ENCODE data around the gene HES5.

Gene HES5

GRCh38 chr1:2508751-2509150 lies 21.3 kb downstream of the HES5 start:
- in situ Hi-C loops (cut with MboI; ENCODE audit: low pct_unique_long_range_greater_than_20kb, low sequenced_read_pairs, unreplicated experiment), result no loop called here
- TF ChIP-seq, protein P1, sequence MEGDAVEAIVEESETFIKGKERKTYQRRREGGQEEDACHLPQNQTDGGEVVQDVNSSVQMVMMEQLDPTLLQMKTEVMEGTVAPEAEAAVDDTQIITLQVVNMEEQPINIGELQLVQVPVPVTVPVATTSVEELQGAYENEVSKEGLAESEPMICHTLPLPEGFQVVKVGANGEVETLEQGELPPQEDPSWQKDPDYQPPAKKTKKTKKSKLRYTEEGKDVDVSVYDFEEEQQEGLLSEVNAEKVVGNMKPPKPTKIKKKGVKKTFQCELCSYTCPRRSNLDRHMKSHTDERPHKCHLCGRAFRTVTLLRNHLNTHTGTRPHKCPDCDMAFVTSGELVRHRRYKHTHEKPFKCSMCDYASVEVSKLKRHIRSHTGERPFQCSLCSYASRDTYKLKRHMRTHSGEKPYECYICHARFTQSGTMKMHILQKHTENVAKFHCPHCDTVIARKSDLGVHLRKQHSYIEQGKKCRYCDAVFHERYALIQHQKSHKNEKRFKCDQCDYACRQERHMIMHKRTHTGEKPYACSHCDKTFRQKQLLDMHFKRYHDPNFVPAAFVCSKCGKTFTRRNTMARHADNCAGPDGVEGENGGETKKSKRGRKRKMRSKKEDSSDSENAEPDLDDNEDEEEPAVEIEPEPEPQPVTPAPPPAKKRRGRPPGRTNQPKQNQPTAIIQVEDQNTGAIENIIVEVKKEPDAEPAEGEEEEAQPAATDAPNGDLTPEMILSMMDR (IDR thresholded peaks at IDR 0.05; ENCODE audit: extremely low read depth, insufficient read depth, missing control alignments), result no peak
- DNase-seq (ENCODE audit: low spot score), result no peak

DNA sequence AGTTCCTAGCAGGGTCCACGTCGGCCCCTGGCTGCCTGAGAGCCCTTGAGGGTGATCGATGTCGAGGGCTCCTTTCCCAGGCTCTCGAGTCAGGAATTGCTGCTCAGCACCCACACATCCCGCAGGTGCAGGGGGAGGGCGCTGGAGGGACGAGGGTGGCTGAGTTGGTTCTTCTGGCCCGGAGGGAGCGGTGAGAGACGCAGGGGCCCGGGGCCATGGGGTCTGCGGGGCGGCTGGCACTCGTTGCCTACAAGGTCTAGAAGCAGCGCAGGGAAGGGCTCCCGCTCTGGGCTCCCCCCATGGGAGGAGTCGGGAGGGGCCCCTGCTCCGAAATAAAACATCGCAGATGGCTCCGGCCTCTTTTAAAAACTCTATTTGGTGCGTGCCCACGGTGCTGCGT lies 21.9 kb downstream of the HES5 start:
- TF ChIP-seq, protein P1 (IDR thresholded peaks at IDR 0.05; ENCODE audit: extremely low read depth, insufficient read depth, missing control alignments), result no peak
- in situ Hi-C loops (cut with MboI; ENCODE audit: low pct_unique_long_range_greater_than_20kb, low sequenced_read_pairs, unreplicated experiment), result no loop called here
- DNase-seq (ENCODE audit: low spot score), result no peak

DNA sequence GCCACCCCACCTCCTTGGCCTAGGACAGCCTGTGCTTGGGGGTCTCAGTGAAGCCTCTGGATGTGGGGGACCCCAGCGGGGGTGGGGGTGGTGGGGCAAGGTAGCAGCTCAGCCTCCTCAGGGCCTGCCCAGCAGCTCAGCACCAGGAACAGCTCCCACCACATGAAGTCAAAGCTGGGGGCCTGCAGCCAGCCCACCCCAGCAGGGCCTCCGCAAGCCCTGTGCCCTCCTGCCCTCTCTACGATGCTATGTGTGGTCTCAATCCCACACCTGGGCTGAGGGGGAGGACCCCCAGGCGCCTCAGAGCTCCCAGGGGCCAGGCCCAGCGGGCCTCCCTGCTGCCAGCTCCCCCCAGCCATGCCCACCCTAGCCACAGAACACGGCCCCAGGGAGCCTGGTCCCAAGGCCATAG lies 22.3 kb downstream of the HES5 start:
- in situ Hi-C loops (cut with MboI; ENCODE audit: low pct_unique_long_range_greater_than_20kb, low sequenced_read_pairs, unreplicated experiment), result no loop called here
- no peak for DNase-seq (ENCODE audit: low spot score)
- TF ChIP-seq, protein P1 (IDR thresholded peaks at IDR 0.05; ENCODE audit: extremely low read depth, insufficient read depth, missing control alignments), result no peak

GRCh38 chr1:2506901-2507565 lies 23.0 kb downstream of the HES5 start:
- in situ Hi-C loops (cut with MboI; ENCODE audit: low pct_unique_long_range_greater_than_20kb, low sequenced_read_pairs, unreplicated experiment), result no loop called here
- TF ChIP-seq, protein P1 (IDR thresholded peaks at IDR 0.05; ENCODE audit: extremely low read depth, insufficient read depth, missing control alignments), result no peak
- DNase-seq (ENCODE audit: low spot score), result no peak

DNA sequence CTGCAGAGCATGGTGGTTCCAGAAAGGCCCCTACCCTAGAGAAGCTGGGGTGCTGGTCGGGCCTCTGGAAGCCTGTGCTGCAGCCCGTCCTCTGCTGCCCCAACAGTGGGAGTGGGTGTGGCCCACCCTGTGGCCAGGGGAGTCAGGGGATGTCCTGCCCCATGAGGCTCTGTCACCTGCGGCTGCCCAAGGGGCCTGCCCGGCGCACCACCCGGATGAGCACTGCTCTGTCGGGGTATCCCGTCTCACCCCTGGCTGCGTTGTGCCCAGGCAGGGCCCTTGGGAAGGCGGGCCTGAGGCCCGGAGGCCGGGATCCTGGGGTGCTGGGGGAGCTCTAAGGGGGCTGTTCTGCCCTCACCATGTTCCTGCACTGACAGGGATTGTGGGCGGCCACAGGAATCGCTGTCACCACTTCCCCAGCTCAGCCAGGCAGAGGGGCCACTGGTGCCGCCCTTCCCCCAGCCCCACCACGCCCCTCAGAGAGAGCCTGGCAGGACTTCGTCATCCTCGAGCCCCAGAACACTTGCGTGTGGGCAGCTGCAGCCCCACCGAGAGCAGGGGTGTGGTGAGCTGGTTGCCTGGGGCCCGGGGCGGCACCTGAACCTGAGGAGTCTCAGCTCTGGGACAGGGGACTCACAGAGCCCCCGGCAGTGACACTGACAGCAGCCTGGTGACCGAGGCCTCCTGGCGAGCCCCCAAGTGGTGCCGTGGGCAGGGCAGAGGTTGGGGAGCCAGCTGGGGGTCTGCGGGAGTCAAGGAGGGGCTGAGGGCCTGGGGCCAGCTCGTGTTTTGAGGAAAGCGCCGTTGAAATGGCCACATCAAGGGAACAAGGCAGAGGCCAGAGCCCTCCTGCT lies 23.8 kb downstream of the HES5 start:
- TF ChIP-seq, protein P1 (IDR thresholded peaks at IDR 0.05; ENCODE audit: extremely low read depth, insufficient read depth, missing control alignments), result no peak
- in situ Hi-C loops (cut with MboI; ENCODE audit: low pct_unique_long_range_greater_than_20kb, low sequenced_read_pairs, unreplicated experiment), result no loop called here
- no peak for DNase-seq (ENCODE audit: low spot score)

DNA sequence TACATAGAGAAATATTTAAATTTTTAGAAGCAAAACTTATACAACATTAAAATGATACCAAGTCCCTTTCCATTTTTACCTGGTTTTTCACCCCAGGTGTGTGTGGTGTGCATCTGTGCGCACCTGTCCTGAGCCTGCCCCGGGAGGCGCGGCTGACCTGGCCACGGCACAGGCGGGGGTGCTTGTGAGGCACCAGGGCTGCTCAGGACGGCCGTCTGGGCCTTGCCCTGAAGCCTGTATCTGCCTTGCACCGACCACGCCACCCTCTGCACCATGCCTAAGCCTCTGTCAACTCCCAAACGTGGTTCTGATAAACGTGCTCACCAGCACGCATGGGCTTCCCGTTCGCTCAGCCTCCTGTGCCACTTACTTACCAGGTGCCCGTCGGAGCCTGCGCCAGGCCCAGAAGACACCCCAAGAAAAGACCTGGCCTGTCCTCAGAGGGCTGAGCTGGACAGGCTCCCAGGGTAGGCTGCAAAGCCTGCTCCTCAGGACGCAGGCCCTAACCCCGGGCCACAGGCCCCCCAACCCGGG lies 24.5 kb downstream of the HES5 start:
- in situ Hi-C loops (cut with MboI; ENCODE audit: low pct_unique_long_range_greater_than_20kb, low sequenced_read_pairs, unreplicated experiment), result no loop called here

More for the DNA sequence above, 24.5 kb downstream of the HES5 start:
- no peak for DNase-seq (ENCODE audit: low spot score)
- TF ChIP-seq, protein P1 (IDR thresholded peaks at IDR 0.05; ENCODE audit: extremely low read depth, insufficient read depth, missing control alignments), result no peak

All from GM13977 (cell line).